ENCODE measurements around the gene C1orf210.

GRCh38 chr1:43302721-43303470, 17.5 kb upstream of the C1orf210 start:
- TF ChIP-seq POLR2A (IDR thresholded peaks at IDR 0.05) (no peak), CTCF (IDR thresholded peaks at IDR 0.05) (no peak)
